ENCODE measurements around the gene CNGA4. TPM values are rescaled to one million over a fixed set of nuclear protein-coding genes. Genes with fewer than 3 reads are reported as not detected.

CNGA4 gene
- total RNA-seq, 2 experiments from 2014 or later = 0.16 TPM; not detected in 1

DNA sequence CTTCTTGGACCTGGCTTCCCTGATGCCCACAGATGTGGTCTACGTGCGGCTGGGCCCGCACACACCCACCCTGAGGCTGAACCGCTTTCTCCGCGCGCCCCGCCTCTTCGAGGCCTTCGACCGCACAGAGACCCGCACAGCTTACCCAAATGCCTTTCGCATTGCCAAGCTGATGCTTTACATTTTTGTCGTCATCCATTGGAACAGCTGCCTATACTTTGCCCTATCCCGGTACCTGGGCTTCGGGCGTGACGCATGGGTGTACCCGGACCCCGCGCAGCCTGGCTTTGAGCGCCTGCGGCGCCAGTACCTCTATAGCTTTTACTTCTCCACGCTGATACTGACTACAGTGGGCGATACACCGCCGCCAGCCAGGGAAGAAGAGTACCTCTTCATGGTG lies 1.2 kb downstream of the CNGA4 start:
- no peaks in the 10 kb centered on the region for H3K9me3 Mint-ChIP-seq
- no peak overlapping the region for H3K27ac Mint-ChIP-seq
- ATAC-seq (ENCODE audit: poor library complexity) = no peak
- ChIA-PET CTCF (no interaction called here), POLR2A (interaction anchor here (1.3 kb wide), 1 partner anchor 11 kb away, joined by 3 read pairs; no protein-coding TSS in a partner anchor)
- H3K36me3 Mint-ChIP-seq (ENCODE audit: low read depth) = no peaks in the 10 kb centered on the region
- no peak for DNase-seq
- Histone ChIP-seq H3K27ac (ENCODE audit: low read depth in 1 of 2, low read length in 2 of 2) (no peak overlapping the region), H3K36me3 (ENCODE audit: insufficient read depth, low read length) (no peaks in the 10 kb centered on the region), H3K9me3 (ENCODE audit: control insufficient read depth in 1 of 2, insufficient read depth in 1 of 2, low read length in 2 of 2) (peaks cover 0 to 4% of the 10 kb centered on the region in 2 experiments), H3K4me1 (ENCODE audit: insufficient read depth, low read length) (peaks cover 5% of the 10 kb centered on the region), H3K27me3 (ENCODE audit: control insufficient read depth in 1 of 2, insufficient read depth in 2 of 2, low read length in 2 of 2) (no peaks in the 10 kb centered on the region), H3K4me3 (ENCODE audit: low read length) (no peak overlapping the region)
- no peak overlapping the region for H3K4me3 Mint-ChIP-seq
- intact Hi-C loops (cut with DNase I, micrococcal nuclease) = no loop called here
- peaks cover 31% of the 10 kb centered on the region for H3K27me3 Mint-ChIP-seq
- H3K4me1 Mint-ChIP-seq (ENCODE audit: low read depth) = peaks cover 4% of the 10 kb centered on the region
- TF ChIP-seq, protein P1, sequence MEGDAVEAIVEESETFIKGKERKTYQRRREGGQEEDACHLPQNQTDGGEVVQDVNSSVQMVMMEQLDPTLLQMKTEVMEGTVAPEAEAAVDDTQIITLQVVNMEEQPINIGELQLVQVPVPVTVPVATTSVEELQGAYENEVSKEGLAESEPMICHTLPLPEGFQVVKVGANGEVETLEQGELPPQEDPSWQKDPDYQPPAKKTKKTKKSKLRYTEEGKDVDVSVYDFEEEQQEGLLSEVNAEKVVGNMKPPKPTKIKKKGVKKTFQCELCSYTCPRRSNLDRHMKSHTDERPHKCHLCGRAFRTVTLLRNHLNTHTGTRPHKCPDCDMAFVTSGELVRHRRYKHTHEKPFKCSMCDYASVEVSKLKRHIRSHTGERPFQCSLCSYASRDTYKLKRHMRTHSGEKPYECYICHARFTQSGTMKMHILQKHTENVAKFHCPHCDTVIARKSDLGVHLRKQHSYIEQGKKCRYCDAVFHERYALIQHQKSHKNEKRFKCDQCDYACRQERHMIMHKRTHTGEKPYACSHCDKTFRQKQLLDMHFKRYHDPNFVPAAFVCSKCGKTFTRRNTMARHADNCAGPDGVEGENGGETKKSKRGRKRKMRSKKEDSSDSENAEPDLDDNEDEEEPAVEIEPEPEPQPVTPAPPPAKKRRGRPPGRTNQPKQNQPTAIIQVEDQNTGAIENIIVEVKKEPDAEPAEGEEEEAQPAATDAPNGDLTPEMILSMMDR (IDR thresholded peaks at IDR 0.05) = no peak

DNA sequence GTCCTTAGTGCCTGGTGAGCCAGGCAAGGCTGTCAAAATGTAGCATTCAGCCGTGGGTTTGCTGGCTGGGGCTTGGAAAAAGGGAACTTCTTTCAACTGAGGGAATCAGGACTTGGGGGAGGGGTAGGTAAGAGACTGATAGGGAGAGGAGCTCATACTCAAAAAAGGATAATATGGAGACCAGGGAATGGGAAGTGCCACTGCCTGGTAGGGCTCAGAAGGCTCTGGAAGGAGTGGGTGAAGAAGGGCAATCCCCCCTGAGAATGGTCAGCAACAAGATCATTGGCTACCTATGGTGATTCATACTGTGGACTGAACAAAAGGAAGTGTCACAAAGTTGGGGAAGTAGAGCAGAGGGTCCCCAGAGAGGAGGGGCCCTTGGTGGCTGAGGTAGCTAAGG lies 1.9 kb downstream of the CNGA4 start:
- Histone ChIP-seq H3K36me3 (ENCODE audit: insufficient read depth, low read length) (no peaks in the 10 kb centered on the region), H3K4me3 (ENCODE audit: low read length) (no peak overlapping the region), H3K27me3 (ENCODE audit: control insufficient read depth in 1 of 2, insufficient read depth in 2 of 2, low read length in 2 of 2) (no peaks in the 10 kb centered on the region), H3K9me3 (ENCODE audit: control insufficient read depth in 1 of 2, insufficient read depth in 1 of 2, low read length in 2 of 2) (peaks cover 0 to 4% of the 10 kb centered on the region in 2 experiments), H3K27ac (ENCODE audit: low read depth in 1 of 2, low read length in 2 of 2) (no peak overlapping the region), H3K4me1 (ENCODE audit: insufficient read depth, low read length) (no peaks in the 10 kb centered on the region)
- POLR2A ChIA-PET = interaction anchor here (1.3 kb wide), 1 partner anchor 10 kb away, joined by 3 read pairs; no protein-coding TSS in a partner anchor
- no peak overlapping the region for H3K27ac Mint-ChIP-seq
- peaks cover 36% of the 10 kb centered on the region for H3K27me3 Mint-ChIP-seq
- H3K9me3 Mint-ChIP-seq = no peaks in the 10 kb centered on the region
- no peak for DNase-seq
- TF ChIP-seq, protein P1 (IDR thresholded peaks at IDR 0.05) = no peak
- ATAC-seq (ENCODE audit: poor library complexity) = no peak
- no peaks in the 10 kb centered on the region for H3K4me1 Mint-ChIP-seq (ENCODE audit: low read depth)
- H3K4me3 Mint-ChIP-seq = no peak overlapping the region
- CTCF ChIA-PET = no interaction called here
- no peaks in the 10 kb centered on the region for H3K36me3 Mint-ChIP-seq (ENCODE audit: low read depth)
- intact Hi-C loops (cut with DNase I, micrococcal nuclease) = no loop called here

DNA sequence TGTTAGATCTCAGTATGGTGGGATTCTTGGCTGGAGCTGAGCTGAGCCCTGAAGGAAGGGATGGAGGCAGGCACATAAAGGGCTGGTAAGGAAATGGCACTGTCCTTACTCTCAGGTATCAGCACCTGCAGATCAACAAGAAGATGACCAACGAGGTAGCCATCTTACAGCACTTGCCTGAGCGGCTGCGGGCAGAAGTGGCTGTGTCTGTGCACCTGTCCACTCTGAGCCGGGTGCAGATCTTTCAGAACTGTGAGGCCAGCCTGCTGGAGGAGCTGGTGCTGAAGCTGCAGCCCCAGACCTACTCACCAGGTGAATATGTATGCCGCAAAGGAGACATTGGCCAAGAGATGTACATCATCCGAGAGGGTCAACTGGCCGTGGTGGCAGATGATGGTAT lies 2.4 kb downstream of the CNGA4 start:
- intact Hi-C loops (cut with DNase I, micrococcal nuclease) = no loop called here
- Histone ChIP-seq H3K9me3 (ENCODE audit: control insufficient read depth in 1 of 2, insufficient read depth in 1 of 2, low read length in 2 of 2) (peaks cover 0 to 4% of the 10 kb centered on the region in 2 experiments), H3K27ac (ENCODE audit: low read depth in 1 of 2, low read length in 2 of 2) (no peak overlapping the region), H3K36me3 (ENCODE audit: insufficient read depth, low read length) (no peaks in the 10 kb centered on the region), H3K27me3 (ENCODE audit: control insufficient read depth in 1 of 2, insufficient read depth in 2 of 2, low read length in 2 of 2) (no peaks in the 10 kb centered on the region), H3K4me3 (ENCODE audit: low read length) (no peak overlapping the region), H3K4me1 (ENCODE audit: insufficient read depth, low read length) (no peaks in the 10 kb centered on the region)
- POLR2A ChIA-PET = interaction anchor here (1.3 kb wide), 1 partner anchor 10 kb away, joined by 3 read pairs; no protein-coding TSS in a partner anchor
- Mint-ChIP-seq H3K4me1 (ENCODE audit: low read depth) (no peaks in the 10 kb centered on the region), H3K9me3 (no peaks in the 10 kb centered on the region), H3K27me3 (peaks cover 36% of the 10 kb centered on the region), H3K4me3 (no peak overlapping the region), H3K36me3 (ENCODE audit: low read depth) (no peaks in the 10 kb centered on the region), H3K27ac (no peak overlapping the region)
- ATAC-seq (ENCODE audit: poor library complexity) (no peak), DNase-seq (no peak)
- TF ChIP-seq, protein P1 (IDR thresholded peaks at IDR 0.05) = no peak
- CTCF ChIA-PET = no interaction called here
